Panc1 (cell line): ENCODE data around the gene CACNA1C. TPM values are rescaled to one million over a fixed set of nuclear protein-coding genes. Genes with fewer than 3 reads are reported as not detected.

Source experiments
- ATAC-seq: fragments of 200-7000 bp; cut with Tn5 transposase; 2 replicates; pipeline ENCODE4 v1.9.1; 2020; ENCODE audit warnings: mild to moderate bottlenecking, moderate library complexity
- BruUV-seq: library from RNA; stranded (reverse); fragments of 400-500 nt; replicated peaks from 2 replicates; lab custom pipeline; 2021; lab: Mats Ljungman, UMichigan
- CTCF ChIA-PET: fragments of 300-600 bp; sonication (Branson Sonifier 250); formaldehyde crosslinking; loops from one replicate; lab custom pipeline; 2022; ENCODE audit warnings: antibody characterized with exemption; lab: Charles Lee
- POLR2A ChIA-PET: fragments of 300-600 bp; sonication (Branson Sonifier 250); formaldehyde crosslinking; loops from one replicate; lab custom pipeline; 2022; ENCODE audit warnings: antibody characterized with exemption; lab: Charles Lee
- DNase-seq: peaks from one replicate; pipeline ENCODE4 v3.0.0-alpha.2; 2010; ENCODE audit warnings: low read depth, low spot score
- H3K27ac ChIP-seq: 2 replicates; pipeline ENCODE4 v1.5.1; 2011; ENCODE audit warnings: mild to moderate bottlenecking, low read length, inconsistent platforms
- H3K27me3 ChIP-seq: fragments of 200-500 bp; sonication (Bioruptor generic); 2 replicates; pipeline ENCODE4 v1.6.0; 2014; ENCODE audit warnings: low read length, inconsistent platforms; ENCODE audit not compliant: control insufficient read depth, insufficient read depth
- H3K36me3 ChIP-seq: fragments of 200-500 bp; sonication (Bioruptor generic); 2 replicates; pipeline ENCODE4 v1.5.1; 2014; ENCODE audit warnings: inconsistent platforms, mild to moderate bottlenecking, low read length, moderate library complexity; ENCODE audit not compliant: control insufficient read depth, insufficient read depth
- H3K4me1 ChIP-seq: 2 replicates; pipeline ENCODE4 v1.5.1; 2011; ENCODE audit warnings: inconsistent platforms, mild to moderate bottlenecking, low read length, moderate library complexity; ENCODE audit not compliant: control insufficient read depth, insufficient read depth
- H3K4me3 ChIP-seq, 2 experiments: 2 replicates each; pipeline ENCODE4 v1.5.1; 2011 to 2012; ENCODE audit warnings: low read depth in 2 of 2, low read length in 2 of 2, mild to moderate bottlenecking in 2 of 2, inconsistent platforms in 1 of 2, moderate library complexity in 1 of 2
- H3K9me3 ChIP-seq: fragments of 200-500 bp; sonication (Bioruptor generic); 2 replicates; pipeline ENCODE4 v1.5.1; 2014; ENCODE audit warnings: low read depth, mild to moderate bottlenecking, inconsistent platforms, low read length, moderate library complexity; ENCODE audit not compliant: control insufficient read depth, insufficient read depth
- CTCF ChIP-seq: fragments of 450-650 bp; IDR thresholded peaks from 2 replicates; pipeline ENCODE4 v1.5.1; 2017; ENCODE audit warnings: mild to moderate bottlenecking
- POLR2AphosphoS5 ChIP-seq: IDR thresholded peaks from 2 replicates; pipeline ENCODE4 v1.6.1; 2012; ENCODE audit warnings: mild to moderate bottlenecking, low read depth, low read length, moderate library complexity
- REST ChIP-seq, 2 experiments: IDR thresholded peaks; 2 replicates each; pipeline ENCODE4 v1.6.1; 2011 to 2012; ENCODE audit warnings: low read depth in 2 of 2, control low read depth in 1 of 2, low read length in 1 of 2, mild to moderate bottlenecking in 1 of 2, moderate library complexity in 1 of 2; ENCODE audit not compliant: insufficient read depth in 1 of 2
- SIN3A ChIP-seq: IDR thresholded peaks from 2 replicates; pipeline ENCODE4 v1.6.1; 2012; ENCODE audit warnings: low read depth, mild to moderate bottlenecking, low read length, moderate library complexity, borderline replicate concordance; ENCODE audit not compliant: insufficient read depth
- TCF7L2 ChIP-seq: IDR thresholded peaks from 2 replicates; pipeline ENCODE4 v1.6.1; 2011; ENCODE audit warnings: mild to moderate bottlenecking, low read depth, low read length, inconsistent platforms
- in situ Hi-C: cut with HindIII; loops from 2 replicates; pipeline ENCODE4 v1.10.0; 2016; ENCODE audit warnings: low sequenced_read_pairs, low pct_unique_long_range_greater_than_20kb
- intact Hi-C: fragments of 100-400 bp; cut with micrococcal nuclease; formaldehyde crosslinking; loops from one replicate; pipeline ENCODE4 v1.10.0; 2022; ENCODE audit not compliant: unreplicated experiment
- total RNA-seq: library from RNA; stranded (reverse); gene quantifications from one replicate; pipeline ENCODE4 v1.2.1, GENCODE V29; 2021; ENCODE audit not compliant: unreplicated experiment

CACNA1C gene
- total RNA-seq, 1 experiment from 2014 or later, result 0.03 TPM

GRCh38 chr12:2627835-2628191 lies 575.0 kb downstream of the CACNA1C start:
- ChIA-PET POLR2A (no interaction called here), CTCF (no interaction called here)
- H3K36me3 ChIP-seq, result no peaks in the 10 kb centered on the region
- H3K9me3 ChIP-seq, result no peaks in the 10 kb centered on the region
- TF ChIP-seq SIN3A (no peak), CTCF (no peak), POLR2AphosphoS5 (no peak), TCF7L2 (no peak), REST (IDR thresholded peaks at IDR 0.05; ENCODE audit: insufficient read depth in 1 of 2, low read depth in 2 of 2, low read length in 1 of 2) (no peak)
- in situ Hi-C loops (no loop called here), intact Hi-C loops (no loop called here)
- H3K27ac ChIP-seq, result no peak overlapping the region
- H3K4me3 ChIP-seq, result no peak overlapping the region
- ATAC-seq (no peak), DNase-seq (no peak)
- BruUV-seq, result no TSS peak
- H3K27me3 ChIP-seq, result no peaks in the 10 kb centered on the region
- no peaks in the 10 kb centered on the region for H3K4me1 ChIP-seq

GRCh38 chr12:2628401-2628800 lies 575.6 kb downstream of the CACNA1C start:
- no peaks in the 10 kb centered on the region for H3K36me3 ChIP-seq
- H3K4me1 ChIP-seq, result no peaks in the 10 kb centered on the region
- DNase-seq (no peak), ATAC-seq (no peak)
- intact Hi-C loops (no loop called here), in situ Hi-C loops (no loop called here)
- ChIA-PET CTCF (no interaction called here), POLR2A (no interaction called here)
- H3K27me3 ChIP-seq, result no peaks in the 10 kb centered on the region
- no peak overlapping the region for H3K4me3 ChIP-seq
- H3K27ac ChIP-seq, result no peak overlapping the region
- H3K9me3 ChIP-seq, result no peaks in the 10 kb centered on the region
- BruUV-seq, result no TSS peak
- TF ChIP-seq CTCF, result no peak
- no peak for TF ChIP-seq POLR2AphosphoS5
- no peak for TF ChIP-seq SIN3A
- TF ChIP-seq TCF7L2, result no peak
- TF ChIP-seq REST (IDR thresholded peaks at IDR 0.05; ENCODE audit: insufficient read depth in 1 of 2, low read depth in 2 of 2, low read length in 1 of 2), result no peak
